ENCODE data around the gene CEND1. TPM values are rescaled to one million over a fixed set of nuclear protein-coding genes. Genes with fewer than 3 reads are reported as not detected.
A peak's percentile ranks its signal among the peaks of the same experiment; 100 is the strongest.

The CEND1 gene
- total RNA-seq, result 1 to 10 TPM in 1 of 4 donors, under 1 TPM in 3; 0.17 to 2.9 (median 0.58) TPM

DNA sequence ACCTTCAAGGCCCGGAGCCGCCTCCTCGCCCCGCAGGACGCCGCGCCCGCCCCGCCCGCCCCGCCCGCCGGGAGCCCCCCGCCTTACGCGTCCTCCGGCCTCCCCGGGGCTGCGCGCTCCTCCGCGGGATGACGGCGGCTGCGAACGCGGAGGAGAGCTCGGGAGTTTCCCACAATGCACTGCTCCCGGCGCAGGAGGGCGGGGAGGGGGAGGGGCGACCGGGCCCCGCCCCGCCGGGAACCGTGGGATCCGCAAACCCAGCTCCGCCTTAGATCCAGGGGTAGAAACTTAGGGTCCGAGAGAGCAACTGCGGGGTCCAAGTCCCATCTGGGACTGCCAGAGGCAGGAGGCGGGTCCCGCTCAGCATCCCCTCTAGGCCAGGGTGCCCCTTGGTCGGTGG lies at the start of gene CEND1:
Gene CEND1 (minus strand): TSS at position 148 of the 400 bp plus-strand sequence. CDS start 1,514 bp downstream, outside the sequence.
- ATAC-seq, result no peak
- H3K36me3 ChIP-seq, result peaks cover 0 to 35% of the 10 kb centered on the region in 2 donors
- no peaks in the 10 kb centered on the region for H3K9me3 ChIP-seq
- WGBS, 2 donors (ENCODE audit: low coverage in 1 of 2), result no CpG with 5 or more reads among the region's 44 CpGs
- H3K27me3 ChIP-seq, result peaks cover 42% of the 10 kb centered on the region
- no peak for TF ChIP-seq POLR2AphosphoS5 (IDR thresholded peaks at IDR 0.05)
- TF ChIP-seq EP300 (IDR thresholded peaks at IDR 0.05), result no peak
- no peak for TF ChIP-seq CTCF (IDR thresholded peaks at IDR 0.05)
- TF ChIP-seq POLR2A (IDR thresholded peaks at IDR 0.05), result no peak
- peaks cover 0 to 37% (median 7%) of the 10 kb centered on the region in 3 donors for H3K4me1 ChIP-seq
- H3K27ac ChIP-seq, result no peak within 1 kb of the TSS
- H3K4me3 ChIP-seq, result peak within 1 kb of the TSS in 1 of 2 donors; percentile 36

DNA sequence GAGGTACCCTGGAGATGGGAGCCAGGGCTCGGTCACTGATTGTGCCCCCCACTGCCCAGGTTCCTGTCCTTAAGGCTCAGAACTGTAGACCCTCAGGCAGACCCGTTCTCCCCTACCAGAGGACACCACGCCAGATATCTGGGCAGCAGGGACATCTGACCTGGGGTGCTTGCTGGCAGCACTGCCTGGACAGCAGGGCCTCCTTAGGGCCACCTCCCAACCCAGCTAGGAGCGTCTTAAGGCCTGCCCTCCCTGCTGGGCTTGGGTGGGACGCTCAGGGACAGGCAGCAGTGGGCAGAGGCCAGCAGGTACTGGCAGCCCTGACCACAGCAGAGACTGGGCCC lies 49.4 kb upstream of the CEND1 start:
- H3K9me3 ChIP-seq, result no peaks in the 10 kb centered on the region
- no peak overlapping the region for H3K4me3 ChIP-seq
- ATAC-seq, result no peak
- 83 to 100% methylated on average over 1 of the region's 5 CpGs for WGBS, 2 donors (ENCODE audit: low coverage in 1 of 2)
- peaks cover 6 to 88% (median 17%) of the 10 kb centered on the region in 3 donors for H3K4me1 ChIP-seq
- peak overlapping the region in 1 of 4 donors; percentile 31 for H3K27ac ChIP-seq
- no peaks in the 10 kb centered on the region for H3K27me3 ChIP-seq
- H3K36me3 ChIP-seq, result peaks cover 0 to 50% of the 10 kb centered on the region in 2 donors
- TF ChIP-seq POLR2A (IDR thresholded peaks at IDR 0.05), result no peak
- TF ChIP-seq CTCF (IDR thresholded peaks at IDR 0.05), result no peak
- no peak for TF ChIP-seq POLR2AphosphoS5 (IDR thresholded peaks at IDR 0.05)
- TF ChIP-seq EP300 (IDR thresholded peaks at IDR 0.05), result no peak

- Histone ChIP-seq H3K4me1 (peaks cover 6 to 88% (median 23%) of the 10 kb centered on the region in 3 donors), H3K9me3 (no peaks in the 10 kb centered on the region), H3K27ac (peak overlapping the region in 2 of 4 donors; percentile 19 to 31), H3K36me3 (peaks cover 0 to 50% of the 10 kb centered on the region in 2 donors), H3K4me3 (no peak overlapping the region), H3K27me3 (no peaks in the 10 kb centered on the region)
- TF ChIP-seq CTCF (IDR thresholded peaks at IDR 0.05) (no peak), POLR2AphosphoS5 (IDR thresholded peaks at IDR 0.05) (no peak), EP300 (IDR thresholded peaks at IDR 0.05) (no peak), POLR2A (IDR thresholded peaks at IDR 0.05) (no peak)
- ATAC-seq, result no peak
- 0 to 45% methylated on average over 1 to 4 of the region's 17 CpGs for WGBS, 2 donors (ENCODE audit: low coverage in 1 of 2)
Measured at GRCh38 chr11:838441-839279, 48.8 kb upstream of the CEND1 start.

DNA sequence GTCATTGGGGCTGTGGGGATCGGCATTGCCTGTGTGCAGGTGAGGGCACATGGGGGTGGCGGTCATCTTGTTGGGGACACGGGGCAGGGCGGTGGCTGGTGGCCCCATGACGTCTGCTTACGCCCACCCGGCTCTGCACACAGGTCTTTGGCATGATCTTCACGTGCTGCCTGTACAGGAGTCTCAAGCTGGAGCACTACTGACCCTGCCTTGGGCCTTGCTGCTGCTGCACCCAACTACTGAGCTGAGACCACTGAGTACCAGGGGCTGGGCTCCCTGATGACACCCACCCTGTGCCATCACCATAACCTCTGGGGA lies 48.1 kb upstream of the CEND1 start:
- no peak overlapping the region for H3K4me3 ChIP-seq
- no peaks in the 10 kb centered on the region for H3K27me3 ChIP-seq
- H3K36me3 ChIP-seq, result peaks cover 0 to 50% of the 10 kb centered on the region in 2 donors
- WGBS, 2 donors (ENCODE audit: low coverage in 1 of 2), result no CpG with 5 or more reads among the region's 8 CpGs
- H3K4me1 ChIP-seq, result peaks cover 6 to 86% (median 26%) of the 10 kb centered on the region in 3 donors
- ATAC-seq, result no peak
- H3K9me3 ChIP-seq, result no peaks in the 10 kb centered on the region
- peak overlapping the region in 1 of 4 donors; percentile 19 for H3K27ac ChIP-seq
- TF ChIP-seq EP300 (IDR thresholded peaks at IDR 0.05), result no peak
- TF ChIP-seq POLR2A (IDR thresholded peaks at IDR 0.05), result no peak

- Histone ChIP-seq H3K27ac (peak overlapping the region in 2 of 4 donors; percentile 48 to 89), H3K4me3 (no peak overlapping the region), H3K4me1 (peaks cover 6 to 90% (median 28%) of the 10 kb centered on the region in 3 donors), H3K9me3 (no peaks in the 10 kb centered on the region), H3K27me3 (peaks cover 2% of the 10 kb centered on the region), H3K36me3 (peaks cover 0 to 50% of the 10 kb centered on the region in 2 donors)
- peak; percentile 9 for TF ChIP-seq POLR2AphosphoS5 (IDR thresholded peaks at IDR 0.05)
- no peak for TF ChIP-seq POLR2A (IDR thresholded peaks at IDR 0.05)
- 0% methylated on average over 1 of the region's 22 CpGs; no CpG with 5 or more reads in 1 of the 2 donors for WGBS, 2 donors (ENCODE audit: low coverage in 1 of 2)
- no peak for ATAC-seq
Measured at GRCh38 chr11:837189-837989, 47.5 kb upstream of the CEND1 start.

Data from gastroesophageal sphincter (tissue), 4 donors.